NCI-H226 (cell line): Measurements from ENCODE around the gene GRID1.

Experiments
- DNase-seq: peaks from one replicate; pipeline ENCODE4 v3.0.0-alpha.2; 2015

GRID1 gene

DNA sequence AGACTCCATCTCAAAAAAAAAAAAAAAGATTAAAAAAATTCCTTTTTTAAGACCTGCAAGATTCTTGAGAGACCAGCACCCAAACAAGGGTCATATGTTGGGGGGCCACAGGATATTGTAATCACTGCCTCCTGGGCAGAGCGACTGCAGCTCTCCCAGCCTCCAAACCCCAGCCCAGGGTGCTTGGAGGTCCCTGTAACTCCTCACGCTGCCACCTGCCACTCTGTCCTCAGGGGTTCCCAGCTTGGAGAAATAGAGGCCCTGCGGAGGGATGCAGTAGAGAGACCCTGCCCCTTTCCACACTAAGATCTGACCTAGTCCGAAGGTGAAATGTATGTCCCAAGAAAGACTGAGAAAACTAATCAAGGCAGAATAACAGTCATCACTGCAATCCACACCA is 343.7 kb downstream of the GRID1 start:
- DNase-seq: no peak

DNA sequence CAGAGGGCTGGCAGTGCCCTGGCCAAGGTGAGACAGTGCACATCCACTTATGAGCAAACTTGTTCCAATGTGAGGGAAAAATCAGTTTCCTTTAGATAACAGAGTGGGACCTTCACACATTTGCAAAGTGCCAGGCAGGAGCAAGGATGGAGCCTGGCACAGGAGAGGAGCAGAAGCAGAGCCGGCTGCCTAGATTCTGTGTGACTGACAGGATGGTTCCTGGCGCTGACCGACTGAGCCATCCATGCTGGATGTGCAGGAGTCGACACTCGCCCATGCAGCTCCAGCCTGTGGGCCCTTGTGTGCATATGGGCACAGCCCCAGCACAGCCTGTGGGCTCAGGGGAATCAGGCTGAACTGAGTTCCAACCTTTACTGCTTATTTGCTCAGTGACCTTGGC is 346.5 kb downstream of the GRID1 start:
- no peak for DNase-seq

DNA sequence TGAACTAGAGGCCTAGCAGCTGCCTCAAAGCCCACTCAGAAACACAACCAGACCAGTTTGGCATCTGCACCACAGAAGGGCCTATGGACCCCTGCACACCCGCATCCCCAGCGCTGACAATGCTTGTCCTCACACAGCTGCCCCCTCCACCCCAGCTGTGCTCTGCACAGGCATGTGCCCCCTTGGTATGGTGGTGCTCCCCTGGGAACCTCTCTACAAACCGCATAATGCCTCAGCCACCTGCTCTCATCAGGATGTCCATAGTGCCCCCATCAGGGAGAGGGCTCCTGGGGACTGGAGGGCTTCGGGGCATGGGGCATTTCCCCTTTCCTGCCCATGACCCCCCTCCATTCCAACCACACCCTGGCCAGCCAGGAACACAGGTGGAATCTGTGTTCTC is 347.5 kb downstream of the GRID1 start:
- DNase-seq: no peak

DNA sequence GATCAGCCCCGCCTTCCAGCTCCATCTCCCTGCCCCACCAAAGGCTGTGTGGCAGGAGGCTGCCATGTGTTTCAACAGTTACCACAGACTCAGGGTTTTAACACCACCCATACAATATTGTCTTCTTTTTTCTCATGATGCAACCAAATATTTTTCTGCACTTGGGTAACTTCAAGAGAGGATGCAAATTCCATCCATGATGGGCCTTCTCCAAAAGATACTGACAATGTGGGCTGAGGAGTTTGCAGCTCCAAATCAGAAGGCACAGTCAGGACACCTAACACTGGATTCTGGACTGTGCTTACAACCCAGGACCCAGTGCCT is 347.9 kb downstream of the GRID1 start:
- DNase-seq: no peak

DNA sequence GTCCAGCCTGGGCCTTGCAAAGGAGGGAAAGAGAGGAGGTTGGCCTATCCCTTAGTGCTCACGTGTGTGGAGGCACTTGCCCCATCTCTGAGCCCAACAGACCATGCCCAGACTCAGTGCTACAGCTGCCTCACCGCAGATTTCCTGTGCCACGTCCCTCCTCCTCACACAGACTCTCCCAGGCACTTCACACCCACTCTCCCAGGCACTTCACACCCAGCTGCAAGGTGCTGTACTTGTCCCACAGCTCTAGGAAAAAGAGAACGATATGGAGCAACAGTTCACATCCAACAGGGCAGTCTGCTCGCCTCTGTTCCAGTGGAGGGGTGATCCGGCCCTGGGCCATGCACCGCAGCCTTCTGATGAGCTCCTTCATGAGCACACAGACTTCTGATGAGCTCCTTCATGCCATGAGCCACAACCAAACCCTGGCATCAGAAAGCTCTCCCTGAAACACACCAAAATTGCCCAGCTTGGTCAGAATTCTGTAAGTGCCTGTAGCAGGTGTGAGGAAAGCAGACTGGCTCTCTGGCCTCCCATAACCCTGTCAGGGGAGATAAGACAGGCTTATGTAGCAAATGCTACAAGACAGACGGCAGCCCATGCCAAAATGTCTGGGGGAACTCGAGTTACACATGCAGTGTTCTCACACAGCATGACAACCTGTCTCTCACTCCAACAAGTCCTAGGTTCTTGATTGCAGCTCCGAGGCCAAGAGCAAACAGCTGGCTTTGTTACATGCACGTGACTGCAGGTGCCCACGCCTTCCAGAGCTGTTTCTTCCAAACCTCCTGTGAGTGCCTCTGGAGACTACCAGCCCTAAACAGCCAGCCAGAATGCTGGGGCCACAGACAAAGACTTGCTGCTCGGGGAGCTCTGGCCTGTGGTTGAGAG is 348.5 kb downstream of the GRID1 start:
- no peak for DNase-seq

DNA sequence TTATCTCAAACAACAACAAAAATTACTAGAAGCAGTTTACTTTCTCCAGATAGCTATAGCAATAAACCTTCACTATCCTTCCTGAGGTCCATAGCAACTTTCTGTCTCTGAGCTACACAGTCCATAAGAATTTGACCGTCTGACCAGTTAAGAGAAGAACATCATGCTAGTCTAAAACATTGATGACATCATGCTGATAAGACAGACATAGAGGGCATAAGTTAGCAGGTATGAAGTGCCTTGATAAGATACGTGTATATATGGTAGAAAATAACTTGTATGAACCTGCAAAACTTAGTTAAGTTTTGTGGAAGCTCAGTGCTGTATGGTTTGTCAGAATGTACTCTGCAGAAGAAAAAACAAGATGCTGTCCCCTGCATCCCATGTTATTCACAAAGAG is 353.0 kb downstream of the GRID1 start:
- DNase-seq: no peak

DNA sequence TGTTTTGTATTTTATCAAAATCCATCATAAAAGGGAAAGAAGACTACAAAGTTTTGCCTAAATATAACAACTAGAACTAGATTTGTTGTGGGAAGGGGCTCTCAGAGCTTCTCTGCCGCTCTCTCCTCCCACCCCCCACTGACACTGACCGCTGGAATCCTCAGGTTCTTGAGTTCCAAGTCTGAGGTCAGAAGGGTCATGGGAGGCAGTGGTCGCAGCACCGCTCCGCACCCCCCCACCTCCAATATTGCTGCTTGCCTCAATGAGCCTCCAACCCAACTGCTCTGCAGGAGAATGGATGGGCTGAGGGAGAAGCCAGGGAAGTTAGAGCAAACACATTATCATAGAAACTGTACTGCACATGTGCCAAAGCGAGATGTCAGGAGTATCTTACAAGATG is 359.4 kb downstream of the GRID1 start:
- no peak for DNase-seq

DNA sequence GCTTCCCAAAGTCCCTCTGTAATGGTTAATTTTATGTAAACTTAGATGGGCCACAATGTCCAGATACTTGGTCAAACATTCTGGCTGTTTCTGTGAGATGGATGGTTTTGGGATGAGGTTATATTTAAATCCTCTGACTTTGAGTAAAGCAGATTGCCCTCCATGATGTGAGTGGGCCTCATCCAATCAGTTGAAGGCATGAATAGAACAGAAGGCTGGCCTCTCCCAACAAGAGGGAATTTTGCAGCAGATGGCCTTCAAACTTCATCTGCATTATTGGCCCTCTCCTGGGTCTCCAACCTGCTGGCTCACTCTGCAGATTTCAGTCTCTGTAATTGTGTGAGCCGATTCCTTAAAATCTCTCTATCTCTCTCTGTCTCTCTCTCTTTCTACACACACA is 362.3 kb downstream of the GRID1 start:
- no peak for DNase-seq

DNA sequence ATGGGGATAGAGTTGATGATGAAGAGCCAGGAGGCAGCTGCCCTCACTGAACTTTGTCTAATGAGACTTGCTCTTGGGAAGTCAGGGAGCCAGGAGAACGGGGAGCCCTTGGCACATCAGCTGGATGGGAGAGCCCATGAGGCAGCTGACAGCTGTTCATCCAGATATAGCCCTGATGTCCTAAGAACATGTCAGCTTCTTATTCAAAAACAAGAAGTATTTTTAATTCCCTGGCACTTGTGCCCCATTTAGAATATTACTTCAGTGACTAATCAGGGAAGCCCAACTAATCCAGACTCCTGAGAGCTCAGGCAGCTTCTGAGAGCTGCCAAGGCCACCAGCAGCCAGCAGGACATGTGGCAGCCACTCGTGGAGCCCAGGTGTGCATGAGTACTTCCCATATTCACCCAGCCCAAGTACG is 363.4 kb downstream of the GRID1 start:
- DNase-seq: no peak

GRCh38 chr10:86001521-86001920 is 365.1 kb downstream of the GRID1 start:
- no peak for DNase-seq

- no peak for DNase-seq
Measured at GRCh38 chr10:85997544-85997943, 369.1 kb downstream of the GRID1 start.

- DNase-seq: no peak
Measured at GRCh38 chr10:85995791-85996190, 370.8 kb downstream of the GRID1 start.

DNA sequence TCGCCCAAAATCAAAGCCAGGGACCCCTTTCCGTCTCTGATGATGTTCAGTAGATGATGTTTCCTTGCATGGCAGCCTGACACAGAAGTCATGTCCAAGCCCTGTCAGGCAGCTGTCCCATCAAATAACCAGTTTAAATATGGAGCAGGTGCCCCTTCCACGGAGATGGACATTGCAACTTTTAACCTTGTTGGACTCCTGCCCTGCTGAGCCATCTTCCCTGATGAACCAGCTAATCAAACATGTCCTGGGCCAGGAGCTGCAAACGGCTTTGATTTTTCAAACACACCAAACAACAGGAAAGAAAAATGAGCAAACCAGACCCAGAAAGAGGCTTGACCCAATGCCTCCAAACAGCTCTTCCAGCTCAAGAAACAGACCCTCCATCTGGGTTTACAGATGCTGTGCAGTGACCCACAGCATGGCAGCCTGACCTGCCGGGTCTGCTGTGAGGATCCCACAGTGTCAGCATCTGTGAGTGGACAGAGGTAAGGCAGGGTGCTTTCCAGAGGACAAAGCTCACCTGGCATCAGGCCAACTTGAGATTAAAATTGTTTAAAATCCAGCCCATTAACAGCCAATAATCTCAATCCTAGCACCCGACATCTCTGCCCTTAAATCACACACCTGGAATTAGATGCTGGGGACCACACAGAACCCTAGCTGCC is 372.6 kb downstream of the GRID1 start:
- DNase-seq: no peak

DNA sequence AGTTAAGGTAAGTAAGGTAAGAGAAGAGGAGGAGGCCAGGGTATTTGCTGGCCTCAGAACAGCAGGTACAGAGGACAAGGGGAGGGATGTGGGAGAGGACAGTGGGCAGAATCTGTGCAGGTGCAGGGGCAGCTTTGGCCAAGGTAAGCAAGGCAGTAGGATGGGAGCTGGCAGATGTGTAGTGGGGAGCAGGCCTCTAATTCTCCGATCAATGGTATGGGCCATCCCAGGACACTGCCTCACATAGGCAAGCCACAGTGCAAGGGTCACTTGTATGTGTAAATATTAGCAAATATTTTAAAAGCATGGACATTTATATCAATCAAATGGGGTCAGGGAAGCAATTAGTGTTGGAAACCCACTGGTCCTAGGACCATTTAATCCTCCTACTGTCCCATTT is 373.5 kb downstream of the GRID1 start:
- no peak for DNase-seq

GRCh38 chr10:85992324-85992723 is 374.3 kb downstream of the GRID1 start:
- DNase-seq: no peak

GRCh38 chr10:85986777-85987176 is 379.8 kb downstream of the GRID1 start:
- DNase-seq: no peak

GRCh38 chr10:85983051-85983450 is 383.5 kb downstream of the GRID1 start:
- no peak for DNase-seq

DNA sequence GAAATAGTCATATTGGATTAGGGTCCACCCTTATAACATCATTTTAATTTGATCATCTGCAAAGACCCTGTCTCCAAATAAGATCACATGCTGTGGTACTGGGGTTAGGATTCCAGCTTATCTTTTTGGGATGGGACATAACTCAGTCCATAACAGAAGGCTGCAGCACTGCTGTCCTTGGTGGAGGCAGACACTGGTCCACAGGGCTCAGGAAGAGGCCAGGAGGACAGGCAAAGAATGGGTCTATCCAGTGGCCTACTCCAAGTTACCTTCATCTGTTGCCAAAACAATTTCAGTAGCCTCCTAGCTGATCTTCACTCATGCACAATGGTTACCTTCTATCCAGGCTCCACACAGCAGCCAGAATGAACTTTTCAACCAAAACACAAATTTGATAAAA is 387.0 kb downstream of the GRID1 start:
- no peak for DNase-seq

DNA sequence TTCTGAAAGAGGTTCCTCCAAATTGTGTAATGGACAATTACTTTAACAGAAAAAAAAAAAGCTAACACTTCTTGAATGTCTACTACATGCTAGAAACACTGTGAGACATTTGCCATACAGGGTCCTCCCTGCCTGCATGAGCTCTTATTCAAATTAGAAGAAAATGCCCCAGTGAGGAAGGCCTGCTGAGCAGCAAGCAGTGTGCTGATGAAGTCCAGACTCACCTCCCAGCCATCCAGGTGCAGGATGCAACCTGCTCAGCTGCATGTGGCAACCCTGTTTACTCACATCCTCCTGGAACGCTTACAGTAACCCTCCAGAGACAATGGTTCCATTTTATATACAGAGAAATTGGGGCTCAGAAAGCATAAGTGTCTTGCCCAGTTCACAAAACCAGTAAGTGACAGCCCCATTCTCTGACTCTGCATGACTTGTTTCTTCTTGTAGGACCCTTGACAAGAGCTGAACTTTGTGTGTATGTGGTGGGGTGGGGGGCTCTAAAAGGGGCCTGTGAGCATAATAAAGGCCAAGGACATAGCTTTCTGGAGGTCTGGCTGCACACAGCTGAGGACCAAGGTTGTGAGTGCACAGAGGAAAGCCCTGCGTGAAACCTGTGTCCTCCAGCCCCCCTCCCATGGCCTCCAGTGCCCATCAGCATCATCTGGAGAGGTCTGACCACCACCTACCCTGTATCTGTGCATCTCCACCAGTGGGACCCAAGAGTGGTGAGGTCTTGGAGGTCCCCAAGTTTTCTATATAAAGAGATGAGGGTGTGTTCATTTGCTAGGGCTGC is 387.8 kb downstream of the GRID1 start:
- no peak for DNase-seq

- DNase-seq: no peak
Measured at GRCh38 chr10:85977642-85978041, 389.0 kb downstream of the GRID1 start.

DNA sequence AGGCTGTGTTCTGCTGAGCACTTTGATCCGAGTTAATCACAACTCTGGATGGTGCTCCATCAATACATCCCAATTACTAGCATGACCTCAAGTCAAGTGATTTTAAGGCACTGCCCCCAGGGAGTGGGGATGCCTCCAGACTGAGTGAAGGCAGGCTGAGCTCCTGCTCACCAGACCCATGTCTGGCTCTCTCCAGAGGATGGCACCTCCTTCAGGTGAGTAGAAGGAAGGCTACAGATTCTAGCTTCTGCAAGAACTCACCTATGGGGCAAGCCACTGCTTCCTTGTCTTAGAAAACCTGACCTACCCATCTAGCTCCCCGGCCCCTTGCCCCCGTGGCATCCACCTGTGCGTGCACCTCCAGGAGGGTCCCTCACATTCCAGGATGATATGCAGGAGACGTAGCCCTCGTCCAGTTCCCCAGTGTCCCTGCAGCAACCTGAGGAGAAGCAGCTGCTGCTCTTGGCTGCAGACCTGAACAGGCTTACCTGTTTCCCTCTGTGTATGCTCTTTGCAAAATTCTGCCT is 390.3 kb downstream of the GRID1 start:
- no peak for DNase-seq

DNA sequence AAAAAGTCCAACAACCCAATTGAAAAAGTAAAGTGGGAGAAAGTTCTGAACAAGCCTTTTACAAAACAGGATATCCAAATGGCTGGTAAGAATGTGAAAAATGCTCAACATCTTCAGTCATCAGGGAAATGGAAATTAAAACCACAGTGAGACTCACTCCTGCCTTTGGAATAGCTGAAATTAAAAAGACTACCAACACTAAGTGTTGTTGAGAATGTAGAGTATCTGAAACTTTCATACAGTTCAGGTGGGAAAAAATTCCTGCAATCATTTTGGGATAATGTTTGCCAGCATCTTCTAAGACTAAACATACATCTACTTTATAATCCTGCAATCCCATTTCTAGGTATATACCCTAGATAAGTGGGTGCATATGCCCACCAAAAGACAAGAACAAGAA is 395.1 kb downstream of the GRID1 start:
- no peak for DNase-seq

- DNase-seq: no peak
Measured at GRCh38 chr10:85967594-85967993, 399.0 kb downstream of the GRID1 start.
